HuH-7.5 (cell line): Measurements from ENCODE around the gene LRRC4.

Source experiments
- DNase-seq: peaks from one replicate; pipeline ENCODE4 v3.0.0; 2011; ENCODE audit warnings: low spot score

Gene LRRC4

GRCh38 chr7:128057909-128058308 is 26.7 kb upstream of the LRRC4 start:
- DNase-seq = no peak

- no peak for DNase-seq
These were observed 25.7 kb upstream of the LRRC4 start for GRCh38 chr7:128056901-128057300.

- no peak for DNase-seq
These were observed 24.4 kb upstream of the LRRC4 start for GRCh38 chr7:128055637-128056036.

- DNase-seq = no peak
These were observed 23.3 kb upstream of the LRRC4 start for GRCh38 chr7:128054511-128054910.

GRCh38 chr7:128053991-128054390 is 22.8 kb upstream of the LRRC4 start:
- DNase-seq = no peak

- no peak for DNase-seq
These were observed 21.8 kb upstream of the LRRC4 start for GRCh38 chr7:128053023-128053422.

- no peak for DNase-seq
These were observed 21.2 kb upstream of the LRRC4 start for GRCh38 chr7:128052404-128052803.

DNA sequence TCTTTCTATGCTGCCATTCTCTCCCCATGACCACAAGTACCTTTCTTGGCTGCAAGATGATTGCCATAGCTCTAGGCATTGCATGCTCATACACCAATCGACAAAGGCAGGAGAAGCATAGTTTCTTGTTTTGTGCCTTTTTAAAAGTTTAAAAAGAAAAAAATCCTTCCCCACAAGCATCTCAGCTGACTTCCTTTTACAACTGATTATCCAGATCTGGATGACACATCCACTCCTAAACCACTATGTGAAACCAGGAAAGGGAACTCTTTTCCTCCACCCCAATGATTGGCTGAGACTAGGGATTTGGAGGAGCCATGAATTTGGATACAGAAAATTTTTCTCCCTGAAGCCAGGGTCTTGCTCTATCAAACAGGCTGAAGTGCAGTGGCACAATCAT is 14.5 kb upstream of the LRRC4 start:
- DNase-seq = no peak

GRCh38 chr7:128045158-128045557 is 13.9 kb upstream of the LRRC4 start:
- no peak for DNase-seq

DNA sequence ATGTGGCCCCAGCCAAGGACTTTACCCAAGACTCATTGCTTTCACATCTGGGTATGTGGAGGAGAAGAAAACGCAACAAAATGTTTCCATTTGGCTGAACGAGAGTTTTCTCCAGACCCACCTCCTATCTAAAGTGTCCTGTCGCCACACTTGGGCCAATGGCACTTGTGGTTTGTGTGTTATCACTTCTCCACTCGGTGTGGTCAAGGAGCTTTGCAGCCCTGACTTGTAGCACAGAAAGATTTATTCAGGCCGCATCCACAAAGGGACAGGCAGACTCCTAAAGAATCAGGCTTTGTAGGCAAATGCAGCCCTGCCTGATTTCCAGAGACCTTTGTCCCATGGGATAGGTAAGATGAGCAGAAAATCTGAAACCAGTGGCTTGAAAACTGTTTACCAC is 12.8 kb upstream of the LRRC4 start:
- no peak for DNase-seq

DNA sequence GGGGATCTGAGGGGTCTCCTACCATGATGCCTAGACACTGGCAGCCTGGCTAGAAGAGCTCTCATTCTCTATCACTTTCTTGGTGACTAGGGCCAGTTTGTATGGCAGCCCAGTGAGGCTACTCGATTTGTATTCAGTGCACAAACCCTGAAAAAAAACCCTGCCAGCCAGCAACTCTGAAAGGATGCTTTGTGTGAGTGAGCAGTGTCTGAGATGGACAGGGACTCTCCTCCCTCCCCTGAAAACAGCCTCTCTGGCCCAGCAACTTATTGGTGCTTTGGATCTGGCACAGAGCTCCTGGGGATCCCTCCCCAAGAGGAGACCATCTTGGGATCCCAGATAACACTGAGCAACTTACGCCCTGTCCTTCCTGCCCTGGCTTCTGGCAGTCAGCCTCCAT is 10.8 kb upstream of the LRRC4 start:
- no peak for DNase-seq

DNA sequence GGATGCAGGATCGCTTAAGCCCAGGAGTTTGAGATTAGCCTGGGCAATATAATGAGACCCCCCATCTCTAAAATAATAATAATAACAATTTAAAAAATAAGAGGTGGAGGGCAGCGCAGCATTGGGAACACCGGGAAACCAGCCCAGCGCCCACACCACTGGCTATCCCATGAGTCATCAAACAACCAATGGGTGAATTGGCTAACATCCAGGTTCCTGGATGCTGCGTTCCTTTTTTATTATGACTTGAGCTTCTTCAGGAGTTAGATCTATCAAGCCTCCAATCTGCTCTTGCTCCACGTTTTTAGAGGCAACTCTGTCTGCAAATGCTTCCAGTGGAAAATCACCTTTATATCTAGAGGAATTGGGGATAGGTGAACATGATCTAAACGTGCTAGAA is 10.0 kb upstream of the LRRC4 start:
- no peak for DNase-seq

- no peak for DNase-seq
These were observed 9.0 kb upstream of the LRRC4 start for GRCh38 chr7:128040205-128040604.

GRCh38 chr7:128039544-128039953 is 8.3 kb upstream of the LRRC4 start:
- no peak for DNase-seq

- DNase-seq = no peak
These were observed 6.8 kb upstream of the LRRC4 start for GRCh38 chr7:128037880-128038619.

DNA sequence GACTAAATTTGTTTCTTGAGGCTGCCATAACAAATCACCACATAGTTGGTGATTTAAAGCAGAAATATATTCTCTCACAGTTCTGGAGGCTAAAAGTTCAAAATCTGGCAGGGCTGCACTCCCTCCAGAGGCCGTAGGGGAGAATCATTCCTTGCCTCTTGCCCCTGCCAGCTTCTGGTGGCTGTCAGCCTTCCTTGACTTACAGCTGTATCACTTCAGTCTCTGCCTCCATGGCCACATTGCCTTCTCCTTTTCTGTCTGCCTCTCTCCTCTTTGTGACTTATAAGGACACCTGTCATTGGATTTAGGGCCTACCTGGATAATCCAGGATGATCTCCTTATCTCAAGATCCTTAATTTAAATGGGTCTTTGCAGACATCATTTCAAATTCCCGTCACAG is 5.8 kb upstream of the LRRC4 start:
- DNase-seq = no peak

GRCh38 chr7:128036226-128036940 is 5.1 kb upstream of the LRRC4 start:
- DNase-seq = no peak

- peak; percentile 43 for DNase-seq
These were observed 4.5 kb upstream of the LRRC4 start for GRCh38 chr7:128035712-128036111.

GRCh38 chr7:128034825-128035224 is 3.6 kb upstream of the LRRC4 start:
- DNase-seq = no peak

DNA sequence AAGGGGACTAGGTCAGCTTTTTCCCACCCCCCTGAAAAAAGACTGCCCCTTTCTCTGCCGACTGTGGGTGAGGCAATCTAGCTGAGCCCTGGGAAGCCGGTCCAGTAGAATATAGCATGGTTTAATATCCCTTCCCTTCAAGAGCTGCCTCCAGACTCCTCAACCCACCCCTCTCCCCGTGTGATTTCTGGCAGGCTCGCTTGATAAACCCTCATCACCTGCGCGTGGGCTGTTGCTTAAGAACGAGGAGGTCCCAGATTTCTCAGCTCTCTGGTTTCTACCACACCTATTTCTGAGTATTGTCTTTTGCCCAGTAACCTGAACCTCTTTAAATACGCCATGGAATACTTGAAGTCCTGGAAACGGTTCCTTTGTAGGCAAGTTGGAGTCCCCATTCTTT is 2.0 kb upstream of the LRRC4 start:
- DNase-seq = no peak

DNA sequence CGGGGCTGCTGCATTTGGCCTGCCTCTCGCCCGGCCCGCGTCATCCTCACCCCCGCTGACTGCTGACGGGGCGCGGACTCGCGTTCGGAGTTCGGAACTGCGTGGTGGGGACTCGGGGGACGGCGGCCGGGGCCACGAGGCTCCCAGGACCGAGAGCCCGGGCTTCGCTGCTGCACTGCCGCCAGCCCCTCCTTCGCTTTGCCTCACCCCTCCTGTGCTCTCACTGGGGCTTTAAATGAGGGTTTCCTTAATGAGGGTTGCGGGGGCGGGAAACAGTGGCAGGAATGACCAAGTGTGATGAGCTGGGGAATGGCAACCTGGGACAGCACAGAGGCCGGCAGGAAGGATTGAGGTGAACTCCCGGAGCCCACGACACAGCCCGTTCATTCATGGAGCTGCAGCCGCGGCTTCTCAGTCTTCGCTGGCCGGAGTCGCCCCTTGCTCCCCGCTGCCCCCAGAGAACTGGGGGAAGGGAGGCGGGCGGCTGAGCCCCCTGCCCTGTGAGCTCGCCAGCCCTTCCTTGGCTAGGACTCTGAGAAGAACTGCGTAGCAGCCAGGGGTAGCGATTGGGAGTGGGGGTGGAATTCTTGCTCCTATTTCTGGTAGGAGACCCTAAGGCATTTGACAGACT is 1.5 kb upstream of the LRRC4 start:
- no peak for DNase-seq

DNA sequence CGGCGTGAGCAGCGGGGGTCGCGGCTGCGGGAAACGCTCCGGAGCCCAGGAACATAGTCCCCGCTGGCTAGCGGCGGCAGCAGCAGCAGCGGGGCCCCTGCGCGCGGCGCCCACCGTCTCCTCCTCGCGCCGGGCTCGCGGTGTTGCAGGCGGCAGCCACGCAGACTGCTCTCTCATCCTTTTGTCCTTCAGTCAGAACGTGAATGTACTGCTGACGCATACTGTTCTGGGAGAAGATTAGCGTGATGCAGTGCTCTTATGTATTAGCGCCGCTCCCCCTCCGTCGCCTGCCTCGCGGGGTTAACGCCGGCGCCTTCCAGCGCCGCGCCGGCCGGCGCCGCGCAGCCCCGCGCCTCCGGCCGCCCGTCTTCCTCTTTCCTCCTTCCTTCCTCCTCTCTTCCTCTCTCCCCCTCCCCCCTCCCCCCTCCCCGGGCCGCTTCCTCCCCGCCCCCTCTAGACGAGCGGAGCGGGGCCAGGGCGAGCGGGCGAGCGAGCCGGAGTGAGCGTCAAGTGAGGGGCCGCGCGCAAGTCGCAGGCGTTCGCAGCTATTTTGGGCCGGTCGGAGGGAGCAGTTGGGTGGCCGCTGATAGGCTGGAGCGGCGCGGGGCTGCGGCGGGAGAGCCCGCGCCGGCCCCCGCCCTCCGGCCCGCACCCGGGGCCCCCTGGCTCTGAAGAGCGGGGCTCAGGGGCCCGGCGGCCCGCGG is 816 bp upstream of the LRRC4 start:
- DNase-seq = no peak

DNA sequence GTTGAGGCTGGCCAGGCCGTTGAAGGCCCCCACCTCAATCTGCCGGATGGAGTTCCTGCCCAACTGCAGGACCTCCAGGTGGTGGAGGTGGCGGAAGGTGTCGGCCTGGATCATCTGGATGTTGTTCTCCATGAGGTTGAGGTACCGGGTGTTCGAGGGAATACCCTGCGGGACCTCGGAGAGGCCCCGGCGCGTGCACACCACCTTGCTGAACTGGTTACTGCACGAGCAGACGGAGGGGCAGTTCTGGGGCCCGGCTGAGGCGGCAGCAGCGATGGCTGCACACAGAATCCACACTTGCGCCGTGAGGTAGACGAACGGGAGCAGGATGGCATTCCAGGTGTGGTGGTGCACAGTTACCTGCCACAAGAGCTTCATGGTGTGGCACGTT is 979 bp downstream of the LRRC4 start:
- no peak for DNase-seq
